Loucy (cell line): ENCODE results near the gene PIGC.

Source experiments
- H2AFZ ChIP-seq: fragments of 200-600 bp; sonication (generic); 2 replicates; pipeline ENCODE4 v1.6.0; 2016; ENCODE audit warnings: antibody characterized with exemption, mild to moderate bottlenecking, low read length, moderate library complexity
- H3F3A ChIP-seq: fragments of 200-600 bp; 2 replicates; pipeline ENCODE4 v1.6.0; 2016; ENCODE audit warnings: antibody characterized with exemption, low read depth, mild to moderate bottlenecking
- H3K27me3 ChIP-seq: fragments of 200-600 bp; sonication (generic); 2 replicates; pipeline ENCODE4 v1.6.1; 2014; ENCODE audit warnings: low read length, mild to moderate bottlenecking; ENCODE audit not compliant: insufficient read depth, poor library complexity, severe bottlenecking
- H3K36me3 ChIP-seq: fragments of 200-600 bp; sonication (generic); 2 replicates; pipeline ENCODE4 v1.6.1; 2016; ENCODE audit warnings: low read length; ENCODE audit not compliant: insufficient read depth
- H3K4me1 ChIP-seq: fragments of 200-600 bp; sonication (generic); 2 replicates; pipeline ENCODE4 v1.5.1; 2014; ENCODE audit warnings: low read length, mild to moderate bottlenecking; ENCODE audit not compliant: insufficient read depth, poor library complexity, severe bottlenecking
- H3K4me2 ChIP-seq: fragments of 200-600 bp; sonication (generic); 2 replicates; pipeline ENCODE4 v1.6.0; 2014; ENCODE audit warnings: antibody characterized with exemption, low read length, low read depth, mild to moderate bottlenecking; ENCODE audit not compliant: poor library complexity, severe bottlenecking
- H3K4me3 ChIP-seq: fragments of 200-600 bp; sonication (generic); 2 replicates; pipeline ENCODE4 v1.5.1; 2014; ENCODE audit warnings: low read length, mild to moderate bottlenecking, mixed read lengths; ENCODE audit not compliant: poor library complexity, severe bottlenecking
- H3K79me2 ChIP-seq: fragments of 200-600 bp; sonication (generic); 2 replicates; pipeline ENCODE4 v1.6.1; 2014; ENCODE audit warnings: low read length; ENCODE audit not compliant: insufficient read depth
- H3K9ac ChIP-seq: fragments of 200-600 bp; sonication (generic); 2 replicates; pipeline ENCODE4 v1.6.0; 2014; ENCODE audit warnings: mild to moderate bottlenecking, low read depth, low read length, moderate library complexity; ENCODE audit not compliant: poor library complexity, severe bottlenecking
- H3K9me2 ChIP-seq: fragments of 200-600 bp; sonication (generic); replicated peaks from 2 replicates; pipeline ENCODE4 v1.6.1; 2016; ENCODE audit warnings: low read depth, low read length, mixed read lengths
- H3K9me3 ChIP-seq: fragments of 200-600 bp; sonication (generic); 2 replicates; pipeline ENCODE4 v1.6.1; 2014; ENCODE audit warnings: mild to moderate bottlenecking, antibody characterized with exemption, low read length, low read depth; ENCODE audit not compliant: insufficient read depth
- H4K20me1 ChIP-seq: fragments of 200-600 bp; sonication (generic); 2 replicates; pipeline ENCODE4 v1.6.0; 2014; ENCODE audit warnings: antibody characterized with exemption, low read length, mild to moderate bottlenecking; ENCODE audit not compliant: insufficient read depth, poor library complexity, severe bottlenecking
- EZH2phosphoT487 ChIP-seq: fragments of 200-600 bp; IDR thresholded peaks from 2 replicates; pipeline ENCODE4 v1.6.1; 2018; ENCODE audit warnings: antibody characterized with exemption, mild to moderate bottlenecking, moderate library complexity, borderline replicate concordance
- TF ChIP-seq, protein P1 (sequence below): fragments of 200-600 bp; sonication (generic); conservative IDR thresholded peaks from 2 replicates; pipeline ENCODE4 v1.5.1; 2014; ENCODE audit warnings: mild to moderate bottlenecking, antibody characterized with exemption, low read length

PIGC gene

GRCh38 chr1:172408958-172409357 lies 34.9 kb downstream of the PIGC start:
- Histone ChIP-seq H3K9ac (no peak overlapping the region), H4K20me1 (no peaks in the 10 kb centered on the region), H3K4me1 (no peaks in the 10 kb centered on the region), H3K36me3 (no peaks in the 10 kb centered on the region), H3K4me2 (no peak overlapping the region), H2AFZ (no peak overlapping the region), H3K79me2 (no peaks in the 10 kb centered on the region), H3K9me3 (no peaks in the 10 kb centered on the region), H3K9me2 (no peaks in the 10 kb centered on the region), H3K4me3 (no peak overlapping the region), H3K27me3 (no peaks in the 10 kb centered on the region), H3F3A (no peaks in the 10 kb centered on the region)
- TF ChIP-seq, protein P1, sequence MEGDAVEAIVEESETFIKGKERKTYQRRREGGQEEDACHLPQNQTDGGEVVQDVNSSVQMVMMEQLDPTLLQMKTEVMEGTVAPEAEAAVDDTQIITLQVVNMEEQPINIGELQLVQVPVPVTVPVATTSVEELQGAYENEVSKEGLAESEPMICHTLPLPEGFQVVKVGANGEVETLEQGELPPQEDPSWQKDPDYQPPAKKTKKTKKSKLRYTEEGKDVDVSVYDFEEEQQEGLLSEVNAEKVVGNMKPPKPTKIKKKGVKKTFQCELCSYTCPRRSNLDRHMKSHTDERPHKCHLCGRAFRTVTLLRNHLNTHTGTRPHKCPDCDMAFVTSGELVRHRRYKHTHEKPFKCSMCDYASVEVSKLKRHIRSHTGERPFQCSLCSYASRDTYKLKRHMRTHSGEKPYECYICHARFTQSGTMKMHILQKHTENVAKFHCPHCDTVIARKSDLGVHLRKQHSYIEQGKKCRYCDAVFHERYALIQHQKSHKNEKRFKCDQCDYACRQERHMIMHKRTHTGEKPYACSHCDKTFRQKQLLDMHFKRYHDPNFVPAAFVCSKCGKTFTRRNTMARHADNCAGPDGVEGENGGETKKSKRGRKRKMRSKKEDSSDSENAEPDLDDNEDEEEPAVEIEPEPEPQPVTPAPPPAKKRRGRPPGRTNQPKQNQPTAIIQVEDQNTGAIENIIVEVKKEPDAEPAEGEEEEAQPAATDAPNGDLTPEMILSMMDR: no peak
- TF ChIP-seq EZH2phosphoT487: no peak

DNA sequence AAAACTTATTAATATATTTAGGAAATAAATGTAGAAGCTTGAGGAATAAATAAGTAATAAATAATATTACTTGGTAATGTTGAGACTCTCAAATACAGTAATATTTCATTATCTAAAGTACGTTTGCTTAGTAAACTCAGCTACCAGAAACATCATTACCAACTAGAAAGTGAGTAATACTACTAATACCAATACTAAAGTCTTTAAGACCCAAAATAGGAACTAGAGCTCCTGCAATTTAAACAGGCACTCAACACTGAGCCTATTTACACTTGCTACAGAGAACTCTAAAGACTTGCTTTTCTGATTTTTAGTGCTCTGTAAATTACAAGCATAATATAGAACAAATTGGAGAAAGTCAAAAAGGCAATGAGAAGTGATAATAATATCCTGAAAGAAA lies 36.9 kb downstream of the PIGC start:
- Histone ChIP-seq H3K9me2 (no peaks in the 10 kb centered on the region), H3K9ac (no peak overlapping the region), H3K4me2 (no peak overlapping the region), H3K79me2 (no peaks in the 10 kb centered on the region), H3F3A (no peaks in the 10 kb centered on the region), H2AFZ (no peak overlapping the region), H4K20me1 (no peaks in the 10 kb centered on the region), H3K9me3 (no peaks in the 10 kb centered on the region), H3K4me1 (no peaks in the 10 kb centered on the region), H3K4me3 (no peak overlapping the region), H3K36me3 (no peaks in the 10 kb centered on the region), H3K27me3 (no peaks in the 10 kb centered on the region)
- TF ChIP-seq EZH2phosphoT487: no peak
- TF ChIP-seq, protein P1: no peak

GRCh38 chr1:172405912-172406311 lies 38.0 kb downstream of the PIGC start:
- no peaks in the 10 kb centered on the region for H3K79me2 ChIP-seq
- no peaks in the 10 kb centered on the region for H3K27me3 ChIP-seq
- no peaks in the 10 kb centered on the region for H4K20me1 ChIP-seq
- no peaks in the 10 kb centered on the region for H3K4me1 ChIP-seq
- no peaks in the 10 kb centered on the region for H3K36me3 ChIP-seq
- TF ChIP-seq EZH2phosphoT487: no peak
- TF ChIP-seq, protein P1: no peak
- no peaks in the 10 kb centered on the region for H3K9me2 ChIP-seq
- H3K9me3 ChIP-seq: no peaks in the 10 kb centered on the region
- H3F3A ChIP-seq: no peaks in the 10 kb centered on the region
- no peak overlapping the region for H3K9ac ChIP-seq
- no peak overlapping the region for H2AFZ ChIP-seq
- no peak overlapping the region for H3K4me2 ChIP-seq
- H3K4me3 ChIP-seq: no peak overlapping the region
